Spleen (tissue), 11 donors: ENCODE results near the gene METAP1D. TPM values are rescaled to one million over a fixed set of nuclear protein-coding genes. Genes with fewer than 3 reads are reported as not detected.

Source experiments
- DNase-seq: peaks from one replicate; pipeline ENCODE4 v3.0.0-alpha.2; 2020
- H3K27ac ChIP-seq, 8 donors: fragments of 200-600 bp; sonication (generic) in 7 of 8; 1 replicate in 4 of 8; 2 replicates in 4 of 8; pipeline versions ENCODE4 v1.5.0 to v1.8.0; 2016 to 2021; ENCODE audit warnings: inconsistent platforms in 4 of 8, mild to moderate bottlenecking in 4 of 8, moderate library complexity in 1 of 8
- H3K27me3 ChIP-seq, 7 donors: fragments of 200-600 bp; sonication (generic) in 6 of 7; replicated peaks in 1 of 7; 1 replicate in 4 of 7; 2 replicates in 3 of 7; pipeline versions ENCODE4 v1.5.0 to v1.8.0; 2016 to 2021; ENCODE audit warnings: inconsistent platforms in 3 of 7, mild to moderate bottlenecking in 1 of 7
- H3K36me3 ChIP-seq, 6 donors: fragments of 200-600 bp; sonication (generic) in 5 of 6; 1 replicate in 4 of 6; 2 replicates in 2 of 6; pipeline versions ENCODE4 v1.5.0 to v1.8.0; 2016 to 2021; ENCODE audit warnings: inconsistent platforms in 2 of 6
- H3K4me1 ChIP-seq, 6 donors: fragments of 200-600 bp; sonication (generic) in 5 of 6; 1 replicate in 3 of 6; 2 replicates in 3 of 6; pipeline versions ENCODE4 v1.5.0 to v1.8.0; 2016 to 2021; ENCODE audit warnings: inconsistent platforms in 3 of 6
- H3K4me3 ChIP-seq, 8 donors: fragments of 200-600 bp; sonication (generic) in 7 of 8; 1 replicate in 4 of 8; 2 replicates in 4 of 8; pipeline versions ENCODE4 v1.5.0 to v1.8.0; 2016 to 2021; ENCODE audit warnings: inconsistent platforms in 4 of 8, mild to moderate bottlenecking in 4 of 8, moderate library complexity in 2 of 8
- H3K9me3 ChIP-seq, 8 donors: fragments of 200-600 bp; sonication (generic) in 7 of 8; 1 replicate in 4 of 8; 2 replicates in 4 of 8; pipeline versions ENCODE4 v1.5.0 to v1.8.0; 2016 to 2021; ENCODE audit warnings: inconsistent platforms in 4 of 8
- POLR2A ChIP-seq, 3 donors: fragments of 450-650 bp; IDR thresholded peaks; one replicate each; pipeline ENCODE4 v1.5.1; 2017; ENCODE audit warnings: antibody characterized with exemption in 3 of 3, mild to moderate bottlenecking in 1 of 3
- POLR2AphosphoS5 ChIP-seq, 3 donors: sonication (generic); formaldehyde crosslinking; IDR thresholded peaks; one replicate each; pipeline ENCODE4 v1.5.1; 2017; ENCODE audit warnings: antibody characterized with exemption in 3 of 3
- WGBS, 5 donors: extraction: QIAGEN DNeasy Blood & Tissue Kit in 3 of 5; methylation state at CpG; one replicate each; pipeline versions ENCODE4 v1.1.5 to v1.1.7; 2013 to 2018; 5-methylcytosine and 5-hydroxymethylcytosine counted together
- intact Hi-C: fragments of 100-400 bp; cut with DNase I; formaldehyde crosslinking; loops from one replicate; pipeline ENCODE4 v1.15.0; 2023; ENCODE audit warnings: low total_unique reads
- polyA plus RNA-seq, 3 donors: library from polyadenylated mRNA; stranded (reverse); fragments of 200-250 nt; gene quantifications; one replicate each; pipeline ENCODE4 v1.2.1, GENCODE V29; 2013
- total RNA-seq, 7 donors: library from RNA; depleted of rRNA in 3 of 7; stranded (reverse); fragments of >200 nt in 3 of 7; fragmentation: NEBNext Ultra II Directional in 4 of 7; extraction: Animal tissue kit (Norgen Biotek cat#: 25700) in 4 of 7; gene quantifications; one replicate each; pipeline versions ENCODE4 v1.1.0 to v1.2.1, GENCODE V29; 2016 to 2021
- TF ChIP-seq, protein P1 (sequence below), 11 experiments: fragments of 200-600 bp in 7 of 11; fragments of 450-650 bp in 4 of 11; sonication (generic) in 4 of 11; IDR thresholded peaks in 8 of 11; conservative IDR thresholded peaks in 3 of 11; 1 replicate in 7 of 11; 2 replicates in 4 of 11; pipeline versions ENCODE4 v1.4.0 to v1.8.0; 2016 to 2021; ENCODE audit warnings: antibody characterized with exemption in 11 of 11, inconsistent platforms in 4 of 11, mild to moderate bottlenecking in 1 of 11
- donor health status: healthy with polysubstance abuse.
- donor health status: DM: no; HTN: no; CAD: no; lungs with moderate emphysema.
- donor health status: DM: no; HTN: no; CAD: no.
- donor health status: Bipolar disorder and iron deficiency.
- donor health status: healthy.
- donor health status: DM: no; HTN: no; CAD: no.
- donor health status: DM: yes; HTN: yes; CAD: no.

The METAP1D gene
- total and polyA plus RNA-seq, 10 donors = 4.9 to 11.9 (median 8.0) TPM

- intact Hi-C loops = no loop called here
- Histone ChIP-seq H3K36me3 (no peaks in the 10 kb centered on the region), H3K4me3 (peak overlapping the region in 3 of 8 donors; percentile 47 to 69 (median 52)), H3K9me3 (peaks cover 0 to 38% (median 0%) of the 10 kb centered on the region in 8 donors), H3K27me3 (peaks cover 47 to 100% (median 97%) of the 10 kb centered on the region in 7 donors), H3K27ac (no peak overlapping the region), H3K4me1 (peaks cover 18 to 84% (median 50%) of the 10 kb centered on the region in 6 donors)
- WGBS, 5 donors = 9 to 15% (median 10%) methylated on average over 23 of the region's 23 CpGs
- DNase-seq = no peak
- TF ChIP-seq, protein P1, sequence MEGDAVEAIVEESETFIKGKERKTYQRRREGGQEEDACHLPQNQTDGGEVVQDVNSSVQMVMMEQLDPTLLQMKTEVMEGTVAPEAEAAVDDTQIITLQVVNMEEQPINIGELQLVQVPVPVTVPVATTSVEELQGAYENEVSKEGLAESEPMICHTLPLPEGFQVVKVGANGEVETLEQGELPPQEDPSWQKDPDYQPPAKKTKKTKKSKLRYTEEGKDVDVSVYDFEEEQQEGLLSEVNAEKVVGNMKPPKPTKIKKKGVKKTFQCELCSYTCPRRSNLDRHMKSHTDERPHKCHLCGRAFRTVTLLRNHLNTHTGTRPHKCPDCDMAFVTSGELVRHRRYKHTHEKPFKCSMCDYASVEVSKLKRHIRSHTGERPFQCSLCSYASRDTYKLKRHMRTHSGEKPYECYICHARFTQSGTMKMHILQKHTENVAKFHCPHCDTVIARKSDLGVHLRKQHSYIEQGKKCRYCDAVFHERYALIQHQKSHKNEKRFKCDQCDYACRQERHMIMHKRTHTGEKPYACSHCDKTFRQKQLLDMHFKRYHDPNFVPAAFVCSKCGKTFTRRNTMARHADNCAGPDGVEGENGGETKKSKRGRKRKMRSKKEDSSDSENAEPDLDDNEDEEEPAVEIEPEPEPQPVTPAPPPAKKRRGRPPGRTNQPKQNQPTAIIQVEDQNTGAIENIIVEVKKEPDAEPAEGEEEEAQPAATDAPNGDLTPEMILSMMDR (IDR thresholded peaks at IDR 0.05 in 8 of 11, conservative IDR thresholded peaks at IDR 0.05 in 3 of 11) = no peak
- TF ChIP-seq POLR2AphosphoS5 (IDR thresholded peaks at IDR 0.05) = no peak
- no peak for TF ChIP-seq POLR2A (IDR thresholded peaks at IDR 0.05)
Observed at GRCh38 chr2:172083628-172084394, 84.1 kb downstream of the METAP1D start.

GRCh38 chr2:172084395-172084644, 84.6 kb downstream of the METAP1D start:
- DNase-seq = no peak
- Histone ChIP-seq H3K9me3 (peaks cover 0 to 38% (median 0%) of the 10 kb centered on the region in 8 donors), H3K4me3 (peak overlapping the region in 6 of 8 donors; percentile 47 to 69 (median 52)), H3K27me3 (peaks cover 50 to 100% (median 99%) of the 10 kb centered on the region in 7 donors), H3K36me3 (no peaks in the 10 kb centered on the region), H3K27ac (no peak overlapping the region), H3K4me1 (peaks cover 18 to 86% (median 50%) of the 10 kb centered on the region in 6 donors)
- 1 to 6% (median 3%) methylated on average over 8 to 17 of the region's 17 CpGs for WGBS, 5 donors
- intact Hi-C loops = no loop called here
- TF ChIP-seq POLR2A (IDR thresholded peaks at IDR 0.05) = no peak
- TF ChIP-seq, protein P1 (IDR thresholded peaks at IDR 0.05 in 8 of 11, conservative IDR thresholded peaks at IDR 0.05 in 3 of 11) = no peak
- no peak for TF ChIP-seq POLR2AphosphoS5 (IDR thresholded peaks at IDR 0.05)

- Histone ChIP-seq H3K27me3 (peaks cover 54 to 100% (median 100%) of the 10 kb centered on the region in 7 donors), H3K9me3 (peaks cover 0 to 38% (median 0%) of the 10 kb centered on the region in 8 donors), H3K4me1 (peaks cover 18 to 85% (median 50%) of the 10 kb centered on the region in 6 donors), H3K27ac (no peak overlapping the region), H3K4me3 (peak overlapping the region; percentile 16 to 69 (median 50)), H3K36me3 (no peaks in the 10 kb centered on the region)
- TF ChIP-seq POLR2A (IDR thresholded peaks at IDR 0.05) (no peak), POLR2AphosphoS5 (IDR thresholded peaks at IDR 0.05) (peak; percentile 4 to 72 (median 28))
- TF ChIP-seq, protein P1 (IDR thresholded peaks at IDR 0.05 in 8 of 11, conservative IDR thresholded peaks at IDR 0.05 in 3 of 11) = no peak
- DNase-seq = peak; percentile 88
- intact Hi-C loops = no loop called here
- 1% methylated on average over 26 to 76 of the region's 76 CpGs for WGBS, 5 donors
Observed at GRCh38 chr2:172084645-172085459, 85.1 kb downstream of the METAP1D start.
